ENCODE results near the gene TMEM181. TPM values are rescaled to one million over a fixed set of nuclear protein-coding genes. Genes with fewer than 3 reads are reported as not detected.

TMEM181 gene
- total and polyA plus RNA-seq, 2 experiments from 2014 or later, result 20.0 to 46.9 TPM

GRCh38 chr6:158680481-158680880 lies 120.6 kb downstream of the TMEM181 start:
- DNase-seq (ENCODE audit: low spot score), result no peak
- Histone ChIP-seq H3K4me3 (no peak overlapping the region), H3K4me1 (ENCODE audit: insufficient read depth) (no peaks in the 10 kb centered on the region), H2AFZ (no peak overlapping the region), H3K27me3 (no peaks in the 10 kb centered on the region), H3K79me2 (no peaks in the 10 kb centered on the region), H3K4me2 (no peak overlapping the region), H3K9me2 (replicated peaks; ENCODE audit: insufficient read depth) (no peaks in the 10 kb centered on the region), H3K27ac (no peak overlapping the region), H3K9me3 (ENCODE audit: low read depth) (no peaks in the 10 kb centered on the region), H4K20me1 (ENCODE audit: insufficient read depth, poor library complexity, severe bottlenecking) (no peaks in the 10 kb centered on the region), H3K36me3 (replicated peaks; ENCODE audit: insufficient read depth, low read depth) (no peaks in the 10 kb centered on the region)
- WGBS (ENCODE audit: low lambda C conversion rate, missing lambda C conversion rate), result 92% methylated on average over 6 of the region's 6 CpGs
- no peak for TF ChIP-seq EZH2 (IDR thresholded peaks at IDR 0.05; ENCODE audit: borderline replicate concordance)
- TF ChIP-seq EZH2phosphoT487 (IDR thresholded peaks at IDR 0.05; ENCODE audit: low read depth, severe bottlenecking, unreplicated experiment), result no peak
- TF ChIP-seq CTCF (IDR thresholded peaks at IDR 0.05; ENCODE audit: poor library complexity), result no peak

DNA sequence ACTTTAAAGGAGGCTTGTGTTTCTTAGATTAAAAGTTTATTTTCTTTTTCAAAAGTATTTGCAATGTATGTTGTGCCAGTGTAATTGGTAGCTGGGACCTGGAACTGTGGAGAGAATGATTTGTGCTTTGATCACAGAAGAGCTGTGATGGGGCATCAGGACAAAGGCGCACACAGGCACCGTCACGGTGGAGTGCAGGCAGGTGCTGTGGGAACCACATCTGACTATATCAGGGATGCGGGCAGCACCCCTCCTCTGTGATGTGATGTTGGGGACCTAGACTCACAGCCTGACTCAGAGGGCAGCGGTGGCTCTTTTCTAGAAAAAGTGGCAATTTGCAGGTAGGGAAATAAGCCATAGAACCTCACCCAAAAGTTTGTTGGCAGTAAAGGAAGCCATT lies 124.4 kb downstream of the TMEM181 start:
- H3K36me3 ChIP-seq (replicated peaks; ENCODE audit: insufficient read depth, low read depth), result no peaks in the 10 kb centered on the region
- no peaks in the 10 kb centered on the region for H4K20me1 ChIP-seq (ENCODE audit: insufficient read depth, poor library complexity, severe bottlenecking)
- H3K27ac ChIP-seq, result no peak overlapping the region
- WGBS (ENCODE audit: low lambda C conversion rate, missing lambda C conversion rate), result 97% methylated on average over 5 of the region's 5 CpGs
- H3K4me3 ChIP-seq, result no peak overlapping the region
- H3K4me1 ChIP-seq (ENCODE audit: insufficient read depth), result no peaks in the 10 kb centered on the region
- no peaks in the 10 kb centered on the region for H3K9me3 ChIP-seq (ENCODE audit: low read depth)
- H3K9me2 ChIP-seq (replicated peaks; ENCODE audit: insufficient read depth), result no peaks in the 10 kb centered on the region
- TF ChIP-seq CTCF (IDR thresholded peaks at IDR 0.05; ENCODE audit: poor library complexity), result no peak
- TF ChIP-seq EZH2 (IDR thresholded peaks at IDR 0.05; ENCODE audit: borderline replicate concordance), result no peak
- TF ChIP-seq EZH2phosphoT487 (IDR thresholded peaks at IDR 0.05; ENCODE audit: low read depth, severe bottlenecking, unreplicated experiment), result no peak
- H3K79me2 ChIP-seq, result no peaks in the 10 kb centered on the region
- DNase-seq (ENCODE audit: low spot score), result no peak
- no peak overlapping the region for H2AFZ ChIP-seq
- H3K4me2 ChIP-seq, result no peak overlapping the region
- no peaks in the 10 kb centered on the region for H3K27me3 ChIP-seq

DNA sequence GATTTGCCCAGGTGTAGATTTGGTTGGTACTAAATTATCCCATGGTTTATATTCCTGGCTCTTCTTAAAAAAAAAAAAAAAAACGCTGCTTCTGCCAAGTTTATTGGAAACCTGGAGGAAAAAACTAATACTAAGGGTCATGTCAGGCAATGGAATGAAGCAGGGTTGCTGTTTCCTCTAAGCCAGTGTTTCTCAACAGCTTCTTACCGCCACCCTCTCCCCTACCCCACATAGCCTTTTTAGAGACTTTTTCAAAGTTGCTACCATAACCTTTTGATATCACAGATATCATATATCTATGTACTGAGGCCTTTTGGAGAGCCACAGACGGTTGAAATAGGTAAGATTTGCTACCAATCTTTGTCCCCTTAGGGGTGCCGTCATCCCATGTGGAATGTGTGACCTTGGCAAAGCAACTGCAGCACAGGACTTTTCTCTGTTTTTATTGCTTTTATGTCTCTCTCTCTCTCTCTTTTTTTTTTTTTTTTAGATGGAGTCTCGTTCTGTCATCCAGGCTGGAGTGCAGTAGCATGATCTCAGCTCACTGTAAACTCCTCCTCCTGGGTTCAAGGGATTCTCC lies 124.9 kb downstream of the TMEM181 start:
- H3K4me3 ChIP-seq, result no peak overlapping the region
- no peaks in the 10 kb centered on the region for H3K9me3 ChIP-seq (ENCODE audit: low read depth)
- H4K20me1 ChIP-seq (ENCODE audit: insufficient read depth, poor library complexity, severe bottlenecking), result no peaks in the 10 kb centered on the region
- no peaks in the 10 kb centered on the region for H3K79me2 ChIP-seq
- DNase-seq (ENCODE audit: low spot score), result no peak
- no peak overlapping the region for H3K4me2 ChIP-seq
- H3K27ac ChIP-seq, result peak overlapping the region; percentile 50
- WGBS (ENCODE audit: low lambda C conversion rate, missing lambda C conversion rate), result 65% methylated on average over 4 of the region's 5 CpGs
- no peaks in the 10 kb centered on the region for H3K9me2 ChIP-seq (replicated peaks; ENCODE audit: insufficient read depth)
- no peaks in the 10 kb centered on the region for H3K4me1 ChIP-seq (ENCODE audit: insufficient read depth)
- TF ChIP-seq CTCF (IDR thresholded peaks at IDR 0.05; ENCODE audit: poor library complexity) (no peak), EZH2 (IDR thresholded peaks at IDR 0.05; ENCODE audit: borderline replicate concordance) (no peak)
- no peak overlapping the region for H2AFZ ChIP-seq
- no peaks in the 10 kb centered on the region for H3K36me3 ChIP-seq (replicated peaks; ENCODE audit: insufficient read depth, low read depth)
- H3K27me3 ChIP-seq, result no peaks in the 10 kb centered on the region

Small RNA genes within 50 kb of the gene (microRNA-seq; reads per million reads assigned to microRNA genes)
- not detected for gene MIR7161

Small RNA genes within 50 kb of the gene (small RNA-seq; reads per million reads assigned to genes)
- gene MIR7161, result not detected

Other genes with a start within 250 kb of the TMEM181 start
- gene TULP4, start 247.6 kb upstream of the TMEM181 start, total RNA-seq, result 129 and 132 TPM in 2 replicates
- gene TULP4, start 247.6 kb upstream of the TMEM181 start, polyA plus RNA-seq, result 30.1 and 32.8 TPM in 2 replicates
- gene DYNLT1, start 84.7 kb downstream of the TMEM181 start, total RNA-seq, result 81.4 and 82.6 TPM in 2 replicates
- gene DYNLT1, start 84.7 kb downstream of the TMEM181 start, polyA plus RNA-seq, result 180 and 219 TPM in 2 replicates
- gene SYTL3, start 90.0 kb downstream of the TMEM181 start, total RNA-seq, result 1.4 and 1.7 TPM in 2 replicates
- 1.5 and 3.1 TPM in 2 replicates for gene SYTL3, start 90.0 kb downstream of the TMEM181 start, polyA plus RNA-seq